IMR-90 (cell line): ENCODE data around the gene SEH1L. TPM values are rescaled to one million over a fixed set of nuclear protein-coding genes. Genes with fewer than 3 reads are reported as not detected.

ENCODE experiments used
- ATAC-seq: fragments of 200-7000 bp; cut with Tn5 transposase; 2 replicates; pipeline ENCODE4 v1.9.1; 2020; ENCODE audit warnings: low read depth, mild to moderate bottlenecking, moderate library complexity
- BruUV-seq: library from RNA; stranded (reverse); fragments of 400-500 nt; replicated peaks from 2 replicates; lab custom pipeline; 2021; lab: Mats Ljungman, UMichigan
- CTCF ChIA-PET: fragments of 300-600 bp; formaldehyde crosslinking; extraction: SDS; loops from one replicate; lab custom pipeline; 2021; ENCODE audit warnings: antibody characterized with exemption; lab: Yijun Ruan, JAX
- POLR2A ChIA-PET: fragments of 300-600 bp; sonication (Branson Sonifier 250); formaldehyde crosslinking; loops from one replicate; lab custom pipeline; 2022; ENCODE audit warnings: antibody characterized with exemption; ENCODE audit not compliant: unreplicated experiment; lab: Charles Lee
- DNase-seq: peaks from one replicate; pipeline ENCODE4 v3.0.0; 2013
- H2AFZ ChIP-seq: replicated peaks from 2 replicates; pipeline ENCODE3; 2013; ENCODE audit warnings: low read length, mild to moderate bottlenecking; ENCODE audit not compliant: poor library complexity
- H2AK5ac ChIP-seq: 2 replicates; pipeline ENCODE4 v1.6.1; 2013; ENCODE audit warnings: low read depth, low read length, inconsistent platforms
- H2AK9ac ChIP-seq: replicated peaks from 2 replicates; pipeline ENCODE3; 2013; ENCODE audit warnings: mild to moderate bottlenecking, low read depth, low read length, moderate library complexity; ENCODE audit not compliant: poor library complexity
- H2BK120ac ChIP-seq: 2 replicates; pipeline ENCODE4 v1.6.1; 2013; ENCODE audit warnings: low read depth, low read length, inconsistent platforms
- H2BK15ac ChIP-seq: 3 replicates; pipeline ENCODE4 v1.6.1; 2013; ENCODE audit warnings: low read depth, low read length, inconsistent platforms
- H2BK20ac ChIP-seq: 2 replicates; pipeline ENCODE4 v1.6.1; 2013; ENCODE audit warnings: low read depth, mild to moderate bottlenecking, inconsistent platforms, low read length, moderate library complexity
- H2BK5ac ChIP-seq: 2 replicates; pipeline ENCODE4 v1.6.1; 2013; ENCODE audit warnings: mild to moderate bottlenecking, low read depth, low read length, inconsistent platforms; ENCODE audit not compliant: poor library complexity, severe bottlenecking
- H3K14ac ChIP-seq: replicated peaks from 2 replicates; pipeline ENCODE4 v1.6.1; 2013; ENCODE audit warnings: low read depth, low read length, inconsistent platforms
- H3K18ac ChIP-seq: 2 replicates; pipeline ENCODE4 v1.6.1; 2013; ENCODE audit warnings: low read depth, low read length, control low read depth
- H3K23ac ChIP-seq: 2 replicates; pipeline ENCODE4 v1.6.1; 2013; ENCODE audit warnings: low read depth, low read length, inconsistent platforms
- H3K27ac ChIP-seq: 2 replicates; pipeline ENCODE4 v1.5.1; 2013; ENCODE audit warnings: mild to moderate bottlenecking, control low read depth, low read length; ENCODE audit not compliant: insufficient read depth
- H3K27me3 ChIP-seq: 2 replicates; pipeline ENCODE4 v1.6.1; 2013; ENCODE audit warnings: low read length; ENCODE audit not compliant: control insufficient read depth, insufficient read depth
- H3K36me3 ChIP-seq: 2 replicates; pipeline ENCODE4 v1.6.1; 2013; ENCODE audit warnings: low read length, mixed read lengths; ENCODE audit not compliant: control insufficient read depth, insufficient read depth
- H3K4ac ChIP-seq: 2 replicates; pipeline ENCODE4 v1.6.1; 2013; ENCODE audit warnings: low read depth, low read length, inconsistent platforms
- H3K4me1 ChIP-seq: 2 replicates; pipeline ENCODE4 v1.6.1; 2013; ENCODE audit warnings: low read length, mixed read lengths; ENCODE audit not compliant: control insufficient read depth, insufficient read depth
- H3K4me2 ChIP-seq: 2 replicates; pipeline ENCODE4 v1.6.1; 2013; ENCODE audit warnings: low read depth, mild to moderate bottlenecking, control low read depth, low read length, moderate library complexity
- H3K4me3 ChIP-seq: 2 replicates; pipeline ENCODE4 v1.5.1; 2013; ENCODE audit warnings: low read depth, mild to moderate bottlenecking, control low read depth, low read length, moderate library complexity; ENCODE audit not compliant: insufficient read depth
- H3K56ac ChIP-seq: 2 replicates; pipeline ENCODE4 v1.6.1; 2013; ENCODE audit warnings: low read length, inconsistent platforms; ENCODE audit not compliant: insufficient read depth; ENCODE audit errors: extremely low read depth
- H3K79me1 ChIP-seq, 2 experiments: 2 replicates each; pipeline ENCODE4 v1.6.1; 2013; ENCODE audit warnings: low read length in 2 of 2, inconsistent platforms in 1 of 2, low read depth in 1 of 2
- H3K9ac ChIP-seq: 2 replicates; pipeline ENCODE4 v1.6.1; 2013; ENCODE audit warnings: low read depth, low read length, control low read depth
- H3K9me1 ChIP-seq: 2 replicates; pipeline ENCODE4 v1.6.1; 2013; ENCODE audit warnings: low read length, inconsistent platforms; ENCODE audit not compliant: insufficient read depth
- H3K9me3 ChIP-seq: 2 replicates; pipeline ENCODE4 v1.6.1; 2013; ENCODE audit warnings: low read length; ENCODE audit not compliant: control insufficient read depth, insufficient read depth
- H4K20me1 ChIP-seq: 2 replicates; pipeline ENCODE4 v1.6.1; 2013; ENCODE audit warnings: low read length, inconsistent platforms; ENCODE audit not compliant: insufficient read depth
- H4K5ac ChIP-seq: 2 replicates; pipeline ENCODE4 v1.6.1; 2013; ENCODE audit warnings: mild to moderate bottlenecking, low read depth, low read length, control low read depth
- H4K8ac ChIP-seq, 2 experiments: 2 replicates each; pipeline ENCODE4 v1.6.1; 2013; ENCODE audit warnings: low read depth in 2 of 2, low read length in 2 of 2, control low read depth in 1 of 2, inconsistent platforms in 1 of 2
- H4K91ac ChIP-seq: 2 replicates; pipeline ENCODE4 v1.6.1; 2013; ENCODE audit warnings: low read depth, low read length, inconsistent platforms; ENCODE audit not compliant: insufficient read depth
- CHD1 ChIP-seq: IDR thresholded peaks from 2 replicates; pipeline ENCODE4 v1.6.1; 2012; ENCODE audit warnings: low read depth, low read length, improper control_type of control experiment
- CTCF ChIP-seq: conservative IDR thresholded peaks from 2 replicates; pipeline ENCODE4 v1.5.1; 2012; ENCODE audit warnings: mild to moderate bottlenecking, low read depth, low read length, improper control_type of control experiment
- FOS ChIP-seq: fragments of 150-350 bp; IDR thresholded peaks from 2 replicates; pipeline ENCODE4 v1.6.1; 2016; ENCODE audit warnings: low read depth, low read length
- MXI1 ChIP-seq: IDR thresholded peaks from 2 replicates; pipeline ENCODE4 v1.6.1; 2012; ENCODE audit warnings: low read depth, mild to moderate bottlenecking, low read length, moderate library complexity, borderline replicate concordance
- RAD21 ChIP-seq: IDR thresholded peaks from 2 replicates; pipeline ENCODE4 v1.6.1; 2012; ENCODE audit warnings: low read length, improper control_type of control experiment
- WGBS, 2 experiments: methylation state at CpG; one replicate each; pipeline versions ENCODE4 v1.1.5 to v1.1.7; 2013; ENCODE audit warnings: missing lambda C conversion rate in 2 of 2; ENCODE audit not compliant: insufficient read length in 1 of 2; ENCODE audit errors: extremely low coverage in 2 of 2; 5-methylcytosine and 5-hydroxymethylcytosine counted together
- dilution Hi-C: fragments of 300-500 bp; cut with HindIII; formaldehyde crosslinking; loops from one replicate; pipeline ENCODE4 v1.14.3; 2018; ENCODE audit warnings: low sequenced_read_pairs; ENCODE audit not compliant: unreplicated experiment
- in situ Hi-C: fragments of 300-500 bp; cut with MboI; formaldehyde crosslinking; loops from 3 replicates; pipeline ENCODE4 v1.14.3; 2019; ENCODE audit warnings: low sequenced_read_pairs, inconsistent platforms, mixed read lengths
- intact Hi-C: fragments of 100-400 bp; cut with micrococcal nuclease; formaldehyde crosslinking; loops from 2 replicates; pipeline ENCODE4 v1.10.0; 2022
- polyA plus RNA-seq, 3 experiments: library from polyadenylated mRNA; depleted of rRNA; stranded (reverse); fragments of >200 nt; gene quantifications; 2 replicates each; pipeline ENCODE4 v1.2.3, GENCODE V29; 2012; ENCODE audit warnings: low replicate concordance in 1 of 3
- total RNA-seq: library from RNA; depleted of rRNA; stranded (reverse); fragments of >200 nt; gene quantifications from 2 replicates; pipeline ENCODE4 v1.2.3, GENCODE V29; 2012

SEH1L gene
- total and polyA plus RNA-seq, 2 of the 4 experiments (the other 2 are of a cell fraction) = 27.6 to 45.5 TPM

GRCh38 chr18:12993439-12993838 lies 45.6 kb downstream of the SEH1L start:
- H3K4ac ChIP-seq = no peak overlapping the region
- H3K9me1 ChIP-seq = peaks cover 30% of the 10 kb centered on the region
- H3K4me3 ChIP-seq = no peak overlapping the region
- DNase-seq (no peak), ATAC-seq (no peak)
- no peak overlapping the region for H4K91ac ChIP-seq
- no peak overlapping the region for H4K8ac ChIP-seq
- no peak overlapping the region for H3K9ac ChIP-seq
- H2AFZ ChIP-seq = no peak overlapping the region
- H2AK5ac ChIP-seq = no peak overlapping the region
- no TSS peak for BruUV-seq
- ChIA-PET CTCF (no interaction called here), POLR2A (no interaction called here)
- TF ChIP-seq MXI1 = no peak
- no peak for TF ChIP-seq FOS
- TF ChIP-seq RAD21 = no peak
- no peak for TF ChIP-seq CHD1
- no peak for TF ChIP-seq CTCF
- no peak overlapping the region for H2BK15ac ChIP-seq
- no peak overlapping the region for H3K14ac ChIP-seq
- WGBS, 2 experiments = no CpG with 5 or more reads among the region's 2 CpGs
- no peak overlapping the region for H3K18ac ChIP-seq
- dilution Hi-C loops (no loop called here), in situ Hi-C loops (loop anchor here (25.0 kb wide), 1 partner anchor 744 kb away; the partner anchor contains the start of genes FAM210A and RNMT), intact Hi-C loops (no loop called here)
- peaks cover 31% of the 10 kb centered on the region; the same call in 1 of the 2 replicates for H4K20me1 ChIP-seq
- H3K4me2 ChIP-seq = no peak overlapping the region; the same call in 1 of the 2 replicates
- H3K9me3 ChIP-seq = no peaks in the 10 kb centered on the region
- H3K27ac ChIP-seq = no peak overlapping the region
- peaks cover 8% of the 10 kb centered on the region for H3K4me1 ChIP-seq
- H2AK9ac ChIP-seq = no peak overlapping the region
- H2BK5ac ChIP-seq = no peak overlapping the region
- no peaks in the 10 kb centered on the region; the same call in 1 of the 2 replicates for H3K36me3 ChIP-seq
- no peak overlapping the region for H3K56ac ChIP-seq
- H2BK20ac ChIP-seq = no peak overlapping the region
- H3K27me3 ChIP-seq = no peaks in the 10 kb centered on the region
- H3K23ac ChIP-seq = no peak overlapping the region
- H2BK120ac ChIP-seq = no peak overlapping the region
- no peak overlapping the region for H4K5ac ChIP-seq
- peaks cover 31 to 49% of the 10 kb centered on the region in 2 experiments for H3K79me1 ChIP-seq
